ENCODE data around the gene SART3.

GRCh38 chr12:108573317-108573716 lies 12.3 kb upstream of the SART3 start:
- TF ChIP-seq POLR2A (IDR thresholded peaks at IDR 0.05; ENCODE audit: control extremely low read depth in 1 of 2, low read depth in 2 of 2, low read length in 2 of 2), result no peak
- no peak for TF ChIP-seq TBP (IDR thresholded peaks at IDR 0.05; ENCODE audit: low read depth, low read length)
- TF ChIP-seq MAFK (IDR thresholded peaks at IDR 0.05; ENCODE audit: low read depth, low read length), result peak; percentile 64; the same call in 1 of the 2 replicates
- no peak for TF ChIP-seq JUN (IDR thresholded peaks at IDR 0.05; ENCODE audit: low read depth, low read length)
- no peak for TF ChIP-seq YY1 (IDR thresholded peaks at IDR 0.05; ENCODE audit: low read depth, low read length)
- no peak for TF ChIP-seq EZH2 (IDR thresholded peaks at IDR 0.05; ENCODE audit: low read depth, low read length, severe bottlenecking)
- no peak for TF ChIP-seq MAX (IDR thresholded peaks at IDR 0.05)
- TF ChIP-seq JUND (IDR thresholded peaks at IDR 0.05; ENCODE audit: low read length), result no peak
- TF ChIP-seq POLR2AphosphoS5 (IDR thresholded peaks at IDR 0.05; ENCODE audit: low read depth, low read length), result no peak
- no peak for TF ChIP-seq GABPA (IDR thresholded peaks at IDR 0.05; ENCODE audit: borderline replicate concordance, insufficient read depth, low read length)
- no peak for TF ChIP-seq CTCF (IDR thresholded peaks at IDR 0.05; ENCODE audit: control extremely low read depth in 1 of 3, insufficient read depth in 1 of 3, low read depth in 1 of 3, low read length in 3 of 3)
- no peak for TF ChIP-seq USF2 (IDR thresholded peaks at IDR 0.05; ENCODE audit: low read length)

Measured in H1 (cell line).